PC-9 (cell line): ENCODE measurements around the gene PROSER2.

Experiments
- EZH2 ChIP-seq: fragments of 200-600 bp; sonication (generic); IDR thresholded peaks from 2 replicates; pipeline ENCODE4 v1.8.0; 2017; ENCODE audit warnings: antibody characterized with exemption, low read depth
- TF ChIP-seq, protein P1 (sequence below): fragments of 200-600 bp; sonication (generic); conservative IDR thresholded peaks from 2 replicates; pipeline ENCODE4 v1.6.1; 2017; ENCODE audit warnings: mixed run types, antibody characterized with exemption, mild to moderate bottlenecking, moderate library complexity

DNA sequence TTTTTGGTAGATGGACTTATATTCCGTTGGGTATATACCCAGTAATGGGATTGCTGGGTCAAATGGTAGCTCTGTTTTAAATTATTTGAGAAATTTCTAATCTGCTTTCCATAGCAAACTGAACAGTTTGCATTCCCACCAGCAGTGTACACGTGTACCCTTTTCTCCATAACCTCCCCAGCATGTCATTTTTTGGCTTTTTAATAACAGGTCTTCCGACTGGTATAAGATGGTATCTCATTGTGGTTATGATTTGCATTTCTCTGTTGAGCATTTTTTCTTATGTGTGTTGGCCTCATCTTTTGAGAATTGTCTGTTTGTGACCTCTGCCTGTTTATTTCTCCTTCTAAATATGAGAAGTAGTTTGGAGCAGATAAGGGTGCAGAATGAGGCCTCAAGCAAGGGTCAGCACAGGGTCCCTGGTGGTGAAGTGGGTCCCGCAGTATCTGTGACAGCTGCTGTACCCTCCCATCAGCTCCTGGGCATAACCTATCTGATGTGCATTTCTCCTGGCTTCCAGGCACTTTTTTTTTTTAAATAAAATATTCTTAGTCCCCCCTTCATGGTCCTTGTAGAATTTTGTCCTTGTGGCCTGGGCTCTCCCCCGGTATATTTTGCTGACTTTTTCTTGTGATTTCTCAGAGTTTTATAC, 73.5 kb downstream of the PROSER2 start:
- TF ChIP-seq, protein P1, sequence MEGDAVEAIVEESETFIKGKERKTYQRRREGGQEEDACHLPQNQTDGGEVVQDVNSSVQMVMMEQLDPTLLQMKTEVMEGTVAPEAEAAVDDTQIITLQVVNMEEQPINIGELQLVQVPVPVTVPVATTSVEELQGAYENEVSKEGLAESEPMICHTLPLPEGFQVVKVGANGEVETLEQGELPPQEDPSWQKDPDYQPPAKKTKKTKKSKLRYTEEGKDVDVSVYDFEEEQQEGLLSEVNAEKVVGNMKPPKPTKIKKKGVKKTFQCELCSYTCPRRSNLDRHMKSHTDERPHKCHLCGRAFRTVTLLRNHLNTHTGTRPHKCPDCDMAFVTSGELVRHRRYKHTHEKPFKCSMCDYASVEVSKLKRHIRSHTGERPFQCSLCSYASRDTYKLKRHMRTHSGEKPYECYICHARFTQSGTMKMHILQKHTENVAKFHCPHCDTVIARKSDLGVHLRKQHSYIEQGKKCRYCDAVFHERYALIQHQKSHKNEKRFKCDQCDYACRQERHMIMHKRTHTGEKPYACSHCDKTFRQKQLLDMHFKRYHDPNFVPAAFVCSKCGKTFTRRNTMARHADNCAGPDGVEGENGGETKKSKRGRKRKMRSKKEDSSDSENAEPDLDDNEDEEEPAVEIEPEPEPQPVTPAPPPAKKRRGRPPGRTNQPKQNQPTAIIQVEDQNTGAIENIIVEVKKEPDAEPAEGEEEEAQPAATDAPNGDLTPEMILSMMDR: no peak
- no peak for TF ChIP-seq EZH2
